Mucosa of stomach (tissue), 1 donor: ENCODE data around the gene CASKIN1.
A peak's percentile ranks its signal among the peaks of the same experiment; 100 is the strongest.

Experiments
- H3K27me3 ChIP-seq: one replicate; pipeline ENCODE4 v1.7.0; 2013; ENCODE audit warnings: mild to moderate bottlenecking, low read length; ENCODE audit not compliant: control insufficient read depth, insufficient read depth
- H3K36me3 ChIP-seq: one replicate; pipeline ENCODE4 v1.7.0; 2013; ENCODE audit warnings: low read length; ENCODE audit not compliant: control insufficient read depth, insufficient read depth
- H3K4me1 ChIP-seq: one replicate; pipeline ENCODE4 v1.7.0; 2013; ENCODE audit warnings: mild to moderate bottlenecking, low read length; ENCODE audit not compliant: control insufficient read depth, insufficient read depth
- H3K4me3 ChIP-seq: one replicate; pipeline ENCODE4 v1.7.0; 2013; ENCODE audit warnings: low read length
- H3K9ac ChIP-seq: one replicate; pipeline ENCODE4 v1.7.0; 2013; ENCODE audit warnings: mild to moderate bottlenecking, low read length, moderate library complexity
- H3K9me3 ChIP-seq: one replicate; pipeline ENCODE4 v1.7.0; 2013; ENCODE audit warnings: mild to moderate bottlenecking, low read length, moderate library complexity; ENCODE audit not compliant: control insufficient read depth
- donor health status: Pancreatic carcinoma.

CASKIN1 gene

GRCh38 chr16:2151188-2152091 is 45.0 kb downstream of the CASKIN1 start:
- Histone ChIP-seq H3K9ac (peak overlapping the region; percentile 3), H3K27me3 (no peaks in the 10 kb centered on the region), H3K9me3 (no peaks in the 10 kb centered on the region), H3K36me3 (no peaks in the 10 kb centered on the region), H3K4me3 (no peak overlapping the region), H3K4me1 (peaks cover 70% of the 10 kb centered on the region)

- Histone ChIP-seq H3K4me1 (peaks cover 66% of the 10 kb centered on the region), H3K4me3 (no peak overlapping the region), H3K9me3 (no peaks in the 10 kb centered on the region), H3K27me3 (no peaks in the 10 kb centered on the region), H3K36me3 (no peaks in the 10 kb centered on the region), H3K9ac (peak overlapping the region; percentile 3)
These were observed 45.8 kb downstream of the CASKIN1 start for GRCh38 chr16:2150418-2151187.

- Histone ChIP-seq H3K9me3 (no peaks in the 10 kb centered on the region), H3K36me3 (no peaks in the 10 kb centered on the region), H3K4me1 (peaks cover 66% of the 10 kb centered on the region), H3K27me3 (no peaks in the 10 kb centered on the region), H3K9ac (peak overlapping the region; percentile 34), H3K4me3 (no peak overlapping the region)
These were observed 46.6 kb downstream of the CASKIN1 start for GRCh38 chr16:2149630-2150417.

- Histone ChIP-seq H3K9me3 (no peaks in the 10 kb centered on the region), H3K27me3 (no peaks in the 10 kb centered on the region), H3K36me3 (no peaks in the 10 kb centered on the region), H3K9ac (peak overlapping the region; percentile 34), H3K4me1 (peaks cover 62% of the 10 kb centered on the region), H3K4me3 (no peak overlapping the region)
These were observed 47.4 kb downstream of the CASKIN1 start for GRCh38 chr16:2148714-2149629.

GRCh38 chr16:2147981-2148671 is 48.3 kb downstream of the CASKIN1 start, which contains the start of gene RAB26:
Gene RAB26, plus strand, starts transcription at chr16:2148625. Its CDS starts 159 bp downstream, at chr16:2148784.
- no peaks in the 10 kb centered on the region for H3K9me3 ChIP-seq
- no peaks in the 10 kb centered on the region for H3K36me3 ChIP-seq
- peak within 1 kb of the TSS; percentile 64 for H3K9ac ChIP-seq
- peak within 1 kb of the TSS; percentile 14 for H3K4me3 ChIP-seq
- no peaks in the 10 kb centered on the region for H3K27me3 ChIP-seq
- peaks cover 54% of the 10 kb centered on the region for H3K4me1 ChIP-seq

GRCh38 chr16:2147378-2147777 is 49.0 kb downstream of the CASKIN1 start:
- H3K27me3 ChIP-seq: no peaks in the 10 kb centered on the region
- peak overlapping the region; percentile 64 for H3K9ac ChIP-seq
- H3K4me1 ChIP-seq: peaks cover 47% of the 10 kb centered on the region
- H3K36me3 ChIP-seq: no peaks in the 10 kb centered on the region
- H3K9me3 ChIP-seq: no peaks in the 10 kb centered on the region
- peak overlapping the region; percentile 14 for H3K4me3 ChIP-seq

- Histone ChIP-seq H3K4me3 (no peak overlapping the region), H3K36me3 (no peaks in the 10 kb centered on the region), H3K9ac (no peak overlapping the region), H3K27me3 (no peaks in the 10 kb centered on the region), H3K4me1 (peaks cover 31% of the 10 kb centered on the region), H3K9me3 (no peaks in the 10 kb centered on the region)
These were observed 50.6 kb downstream of the CASKIN1 start for GRCh38 chr16:2145843-2146242.

GRCh38 chr16:2143878-2144485 is 52.4 kb downstream of the CASKIN1 start:
- Histone ChIP-seq H3K27me3 (no peaks in the 10 kb centered on the region), H3K4me1 (peaks cover 14% of the 10 kb centered on the region), H3K9me3 (no peaks in the 10 kb centered on the region), H3K9ac (no peak overlapping the region), H3K36me3 (no peaks in the 10 kb centered on the region), H3K4me3 (no peak overlapping the region)

GRCh38 chr16:2142942-2143877 is 53.2 kb downstream of the CASKIN1 start:
- Histone ChIP-seq H3K4me3 (no peak overlapping the region), H3K9me3 (no peaks in the 10 kb centered on the region), H3K4me1 (peaks cover 11% of the 10 kb centered on the region), H3K36me3 (no peaks in the 10 kb centered on the region), H3K27me3 (no peaks in the 10 kb centered on the region), H3K9ac (no peak overlapping the region)
